ENCODE results near the gene SH3BGR. TPM values are rescaled to one million over a fixed set of nuclear protein-coding genes. Genes with fewer than 3 reads are reported as not detected.
"Not testable (repeated sequence)": the region's sequence is repeated elsewhere in the genome, so short reads cannot be mapped to it uniquely, and the experiment has no call there.

Gene SH3BGR
- total and polyA plus RNA-seq, 10 of the 15 experiments (the other 5 are each of a cell fraction or from before 2014, with no cell fraction given): 0.45 to 3.5 (median 1.7) TPM

- intact Hi-C loops (cut with micrococcal nuclease; ENCODE audit: unreplicated experiment): no loop called here
- Histone ChIP-seq H3K4me3 (no peak overlapping the region), H4K20me1 (ENCODE audit: control insufficient read depth, insufficient read depth) (no peaks in the 10 kb centered on the region), H3K79me2 (ENCODE audit: control insufficient read depth, insufficient read depth, low read length) (no peaks in the 10 kb centered on the region), H3K4me1 (ENCODE audit: control insufficient read depth, insufficient read depth, low read length) (no peaks in the 10 kb centered on the region), H3K4me2 (ENCODE audit: control insufficient read depth, insufficient read depth) (no peak overlapping the region), H3K9me3 (replicated peaks; ENCODE audit: control insufficient read depth, insufficient read depth, low read length) (peaks cover 2% of the 10 kb centered on the region; the same call in 1 of the 3 replicates), H3K9ac (ENCODE audit: control insufficient read depth, insufficient read depth, low read length) (no peak overlapping the region), H3K36me3 (ENCODE audit: control insufficient read depth in 2 of 2, insufficient read depth in 2 of 2, low read length in 1 of 2) (no peaks in the 10 kb centered on the region), H3K27me3 (replicated peaks in 1 of 2; ENCODE audit: control insufficient read depth in 2 of 2, insufficient read depth in 2 of 2, low read length in 1 of 2) (no peaks in the 10 kb centered on the region), H2AFZ (ENCODE audit: control insufficient read depth, low read depth, low read length) (no peak overlapping the region), H3K27ac (ENCODE audit: control insufficient read depth, insufficient read depth) (no peak overlapping the region)
- SMC1A ChIA-PET (ENCODE audit: uncharacterized antibody, unreplicated experiment): no interaction called here
- POLR2A ChIA-PET: no interaction called here
- in situ Hi-C loops (cut with MboI): no loop called here
- FAIRE-seq (no peak), ATAC-seq (no peak), DNase-seq (ENCODE audit: low read depth, low spot score) (no peak)
- BruUV-seq (replicated peaks): no TSS peak
- 75% methylated on average over 2 of the region's 2 CpGs for WGBS (ENCODE audit: insufficient coverage, insufficient replicate concordance, low lambda C conversion rate, missing lambda C conversion rate)
- CTCF ChIA-PET: no interaction called here
- RAD21 ChIA-PET (ENCODE audit: unreplicated experiment): no interaction called here
- TF ChIP-seq KDM1A (IDR thresholded peaks at IDR 0.05; ENCODE audit: borderline replicate concordance) (no peak), YBX1 (IDR thresholded peaks at IDR 0.05) (no peak), PRDM15 (CRISPR knock-in tag; IDR thresholded peaks at IDR 0.05) (no peak), CBX5 (IDR thresholded peaks at IDR 0.05; ENCODE audit: low read depth) (peak; percentile 68; the same call in 1 of the 2 replicates)
Observed at GRCh38 chr21:39406065-39406464, 45.7 kb upstream of the SH3BGR start.

GRCh38 chr21:39419204-39419603, 32.6 kb upstream of the SH3BGR start:
- H3K4me3 ChIP-seq; DNase-seq (ENCODE audit: low read depth, low spot score); H3K9ac ChIP-seq (ENCODE audit: control insufficient read depth, insufficient read depth, low read length); ATAC-seq; H3K27ac ChIP-seq (ENCODE audit: control insufficient read depth, insufficient read depth); BruUV-seq (replicated peaks); H3K4me1 ChIP-seq (ENCODE audit: control insufficient read depth, insufficient read depth, low read length); H3K79me2 ChIP-seq (ENCODE audit: control insufficient read depth, insufficient read depth, low read length); H4K20me1 ChIP-seq (ENCODE audit: control insufficient read depth, insufficient read depth); H3K36me3 ChIP-seq (ENCODE audit: control insufficient read depth in 2 of 2, insufficient read depth in 2 of 2, low read length in 1 of 2); POLR2A ChIA-PET; H3K27me3 ChIP-seq (replicated peaks in 1 of 2; ENCODE audit: control insufficient read depth in 2 of 2, insufficient read depth in 2 of 2, low read length in 1 of 2); in situ Hi-C loops (cut with MboI); H3K4me2 ChIP-seq (ENCODE audit: control insufficient read depth, insufficient read depth); FAIRE-seq; H2AFZ ChIP-seq (ENCODE audit: control insufficient read depth, low read depth, low read length); H3K9me3 ChIP-seq (replicated peaks; ENCODE audit: control insufficient read depth, insufficient read depth, low read length); SMC1A ChIA-PET (ENCODE audit: uncharacterized antibody, unreplicated experiment); intact Hi-C loops (cut with micrococcal nuclease; ENCODE audit: unreplicated experiment); RAD21 ChIA-PET (ENCODE audit: unreplicated experiment): not testable (repeated sequence)
- 81% methylated on average over 5 of the region's 5 CpGs for WGBS (ENCODE audit: insufficient coverage, insufficient replicate concordance, low lambda C conversion rate, missing lambda C conversion rate)
- CTCF ChIA-PET: interaction anchor here (0.9 to 3.1 kb wide), 2 partner anchors 8 to 22 kb away, joined by 3 to 15 read pairs; no protein-coding TSS in a partner anchor
